GM20431 (cell line): ENCODE data around the gene SYT17.

Source experiments
- in situ Hi-C: fragments of 300-500 bp; cut with MseI, MboI; formaldehyde crosslinking; loops from one replicate; pipeline ENCODE4 v1.15.0; 2020; ENCODE audit warnings: low sequenced_read_pairs; ENCODE audit not compliant: unreplicated experiment

The SYT17 gene

GRCh38 chr16:19167710-19168370 is at the start of gene SYT17:
TSS of gene SYT17 (plus strand) at chr16:19168240. CDS start at chr16:19168647, 407 bp downstream.
- in situ Hi-C loops: no loop called here

GRCh38 chr16:19118938-19119431 is 49.1 kb upstream of the SYT17 start:
- in situ Hi-C loops: no loop called here

GRCh38 chr16:19119564-19119963 is 48.5 kb upstream of the SYT17 start:
- in situ Hi-C loops: no loop called here

- in situ Hi-C loops: no loop called here
Observed at GRCh38 chr16:19123535-19124178, 44.4 kb upstream of the SYT17 start.

- in situ Hi-C loops: no loop called here
Observed at GRCh38 chr16:19126300-19126699, 41.7 kb upstream of the SYT17 start.

- in situ Hi-C loops: no loop called here
Observed at GRCh38 chr16:19127205-19127604, 40.8 kb upstream of the SYT17 start.

- in situ Hi-C loops: no loop called here
Observed at GRCh38 chr16:19127674-19128131, 40.3 kb upstream of the SYT17 start.

GRCh38 chr16:19128454-19129200 is 39.4 kb upstream of the SYT17 start:
- in situ Hi-C loops: no loop called here

GRCh38 chr16:19130385-19130784 is 37.7 kb upstream of the SYT17 start:
- in situ Hi-C loops: no loop called here

- in situ Hi-C loops: no loop called here
Observed at GRCh38 chr16:19130852-19131824, 36.9 kb upstream of the SYT17 start.

GRCh38 chr16:19131825-19132218 is 36.2 kb upstream of the SYT17 start:
- in situ Hi-C loops: no loop called here

- in situ Hi-C loops: no loop called here
Observed at GRCh38 chr16:19132255-19132654, 35.8 kb upstream of the SYT17 start.

GRCh38 chr16:19132898-19133297 is 35.1 kb upstream of the SYT17 start:
- in situ Hi-C loops: no loop called here

- in situ Hi-C loops: no loop called here
Observed at GRCh38 chr16:19133600-19133999, 34.4 kb upstream of the SYT17 start.

- in situ Hi-C loops: no loop called here
Observed at GRCh38 chr16:19135201-19135842, 32.7 kb upstream of the SYT17 start.

GRCh38 chr16:19135896-19136438 is 32.1 kb upstream of the SYT17 start:
- in situ Hi-C loops: no loop called here

GRCh38 chr16:19136549-19137196 is 31.4 kb upstream of the SYT17 start:
- in situ Hi-C loops: no loop called here
